ENCODE measurements around the gene OR10J1.

The OR10J1 gene

DNA sequence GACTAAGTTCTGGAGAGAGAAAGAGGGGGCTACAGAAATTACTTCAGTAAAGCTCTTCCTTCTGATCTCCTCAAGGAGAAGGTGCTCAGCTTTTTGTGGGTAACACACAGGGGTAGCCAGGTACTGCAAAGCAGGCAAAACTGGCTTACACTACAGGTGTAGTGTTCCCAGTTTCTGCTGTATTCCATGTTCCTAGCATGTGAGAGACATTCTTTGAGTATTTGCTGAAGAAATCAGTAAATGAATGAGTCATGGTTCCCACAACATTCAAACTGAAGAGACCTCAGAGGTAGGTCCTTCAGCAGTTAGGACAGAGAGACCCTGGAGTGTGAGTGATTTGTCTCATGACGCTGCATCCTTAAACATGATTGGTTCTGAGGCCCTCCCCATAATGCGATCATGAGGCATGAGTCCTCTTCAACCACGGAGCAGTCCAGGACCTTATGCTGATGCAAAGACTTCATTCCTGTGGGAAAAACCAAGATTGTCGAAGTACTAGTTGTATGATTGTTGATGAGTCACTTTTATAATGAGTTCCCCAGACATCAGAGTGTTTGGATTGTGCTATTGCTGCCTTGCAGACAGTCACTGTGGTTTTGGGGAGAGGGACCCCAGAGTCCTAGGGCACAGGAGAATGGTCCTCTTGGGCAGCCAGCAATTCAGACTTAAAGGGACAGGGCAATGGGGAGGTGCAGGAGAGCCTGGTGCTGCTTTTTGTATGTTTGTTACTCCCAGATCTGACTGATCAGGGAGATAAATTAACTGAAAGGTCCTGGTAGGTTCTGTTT lies 10.3 kb upstream of the OR10J1 start:
- peaks cover 11% of the 10 kb centered on the region for H3K27me3 Mint-ChIP-seq (ENCODE audit: low read depth, poor library complexity)
- DNase-seq = no peak
- no peak overlapping the region for H3K27ac Mint-ChIP-seq
- TF ChIP-seq, protein P1, sequence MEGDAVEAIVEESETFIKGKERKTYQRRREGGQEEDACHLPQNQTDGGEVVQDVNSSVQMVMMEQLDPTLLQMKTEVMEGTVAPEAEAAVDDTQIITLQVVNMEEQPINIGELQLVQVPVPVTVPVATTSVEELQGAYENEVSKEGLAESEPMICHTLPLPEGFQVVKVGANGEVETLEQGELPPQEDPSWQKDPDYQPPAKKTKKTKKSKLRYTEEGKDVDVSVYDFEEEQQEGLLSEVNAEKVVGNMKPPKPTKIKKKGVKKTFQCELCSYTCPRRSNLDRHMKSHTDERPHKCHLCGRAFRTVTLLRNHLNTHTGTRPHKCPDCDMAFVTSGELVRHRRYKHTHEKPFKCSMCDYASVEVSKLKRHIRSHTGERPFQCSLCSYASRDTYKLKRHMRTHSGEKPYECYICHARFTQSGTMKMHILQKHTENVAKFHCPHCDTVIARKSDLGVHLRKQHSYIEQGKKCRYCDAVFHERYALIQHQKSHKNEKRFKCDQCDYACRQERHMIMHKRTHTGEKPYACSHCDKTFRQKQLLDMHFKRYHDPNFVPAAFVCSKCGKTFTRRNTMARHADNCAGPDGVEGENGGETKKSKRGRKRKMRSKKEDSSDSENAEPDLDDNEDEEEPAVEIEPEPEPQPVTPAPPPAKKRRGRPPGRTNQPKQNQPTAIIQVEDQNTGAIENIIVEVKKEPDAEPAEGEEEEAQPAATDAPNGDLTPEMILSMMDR (IDR thresholded peaks at IDR 0.05) = no peak
- no peaks in the 10 kb centered on the region for H3K36me3 Mint-ChIP-seq (ENCODE audit: low read depth)
- no peaks in the 10 kb centered on the region for H3K4me1 Mint-ChIP-seq
- H3K4me3 Mint-ChIP-seq = no peak overlapping the region
- H3K9me3 Mint-ChIP-seq = peaks cover 27% of the 10 kb centered on the region

DNA sequence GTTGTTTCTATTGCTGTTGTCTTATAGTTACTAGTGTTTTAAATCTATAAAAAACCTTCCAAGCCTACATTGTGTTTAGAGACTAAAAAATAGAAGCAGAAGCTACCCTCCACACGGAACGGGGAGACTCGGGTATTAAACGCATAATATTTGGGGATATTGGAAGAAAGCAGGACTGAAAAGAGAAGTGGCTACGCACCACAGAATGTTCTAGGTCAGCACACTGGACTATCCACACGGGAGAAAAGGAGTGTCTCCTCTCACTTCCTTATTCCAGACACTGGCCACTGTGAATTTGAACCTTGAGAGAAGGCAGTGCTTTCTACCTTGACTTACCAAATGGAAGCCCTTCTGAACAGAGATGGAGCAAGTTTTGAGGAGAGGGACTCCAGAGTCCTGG lies 8.5 kb upstream of the OR10J1 start:
- no peak for DNase-seq
- Mint-ChIP-seq H3K27ac (no peak overlapping the region), H3K36me3 (ENCODE audit: low read depth) (no peaks in the 10 kb centered on the region), H3K9me3 (peaks cover 31% of the 10 kb centered on the region), H3K27me3 (ENCODE audit: low read depth, poor library complexity) (peaks cover 9% of the 10 kb centered on the region), H3K4me3 (no peak overlapping the region), H3K4me1 (no peaks in the 10 kb centered on the region)
- TF ChIP-seq, protein P1 (IDR thresholded peaks at IDR 0.05) = no peak

DNA sequence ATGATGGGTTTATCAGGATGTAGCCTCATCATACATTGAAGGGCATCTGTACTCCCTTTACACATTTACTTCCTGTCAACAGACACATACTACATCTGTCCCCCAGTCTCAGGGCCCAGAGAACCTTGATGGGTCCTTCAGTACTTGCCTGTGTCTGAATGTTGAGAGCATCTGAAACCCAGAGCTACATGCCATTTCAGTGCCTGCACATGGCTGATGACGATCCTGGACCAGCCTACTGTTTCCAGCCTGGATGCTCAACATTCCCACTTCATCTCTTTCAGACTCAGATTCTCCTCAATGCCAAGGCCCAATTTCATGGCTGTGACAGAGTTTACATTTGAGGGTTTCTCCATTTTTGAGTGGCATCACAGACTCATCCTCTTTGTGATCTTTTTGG lies 7.6 kb upstream of the OR10J1 start, which contains the start of gene OR10J4:
TSS of gene OR10J4 (plus strand) at position 301 of the 400 bp plus-strand sequence.
- Mint-ChIP-seq H3K27me3 (ENCODE audit: low read depth, poor library complexity) (peaks cover 9% of the 10 kb centered on the region), H3K4me3 (no peak within 1 kb of the TSS), H3K36me3 (ENCODE audit: low read depth) (no peaks in the 10 kb centered on the region), H3K27ac (no peak within 1 kb of the TSS), H3K9me3 (peaks cover 31% of the 10 kb centered on the region), H3K4me1 (no peaks in the 10 kb centered on the region)
- no peak for DNase-seq
- TF ChIP-seq, protein P1 (IDR thresholded peaks at IDR 0.05) = no peak

DNA sequence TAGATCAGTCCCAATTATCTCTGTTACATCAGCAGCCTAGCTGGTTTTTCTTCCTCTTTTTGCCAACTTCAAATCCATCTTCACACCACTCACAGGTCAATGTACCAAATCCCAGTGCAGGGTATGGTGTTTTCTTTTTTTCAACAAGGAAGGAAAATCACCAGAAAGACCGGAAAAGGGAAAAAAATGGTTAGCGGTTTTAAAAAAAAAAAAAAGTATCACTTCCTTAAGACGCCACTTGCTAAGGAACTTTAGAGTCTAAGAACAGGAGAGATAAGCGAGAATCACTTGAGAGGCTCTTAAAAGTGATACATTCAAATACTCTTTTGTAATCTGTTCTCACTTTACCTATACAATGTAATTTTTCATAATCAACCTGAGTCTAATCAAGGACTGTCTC lies 3.1 kb upstream of the OR10J1 start:
- Mint-ChIP-seq H3K4me1 (no peaks in the 10 kb centered on the region), H3K27ac (no peak overlapping the region), H3K36me3 (ENCODE audit: low read depth) (no peaks in the 10 kb centered on the region), H3K27me3 (ENCODE audit: low read depth, poor library complexity) (peaks cover 7% of the 10 kb centered on the region), H3K9me3 (peaks cover 32% of the 10 kb centered on the region), H3K4me3 (no peak overlapping the region)
- no peak for DNase-seq
- TF ChIP-seq, protein P1 (IDR thresholded peaks at IDR 0.05) = no peak

- DNase-seq = no peak
- no peak overlapping the region for H3K27ac Mint-ChIP-seq
- H3K36me3 Mint-ChIP-seq (ENCODE audit: low read depth) = no peaks in the 10 kb centered on the region
- peaks cover 11% of the 10 kb centered on the region for H3K27me3 Mint-ChIP-seq (ENCODE audit: low read depth, poor library complexity)
- TF ChIP-seq, protein P1 (IDR thresholded peaks at IDR 0.05) = no peak
- peaks cover 36% of the 10 kb centered on the region for H3K9me3 Mint-ChIP-seq
- no peaks in the 10 kb centered on the region for H3K4me1 Mint-ChIP-seq
- H3K4me3 Mint-ChIP-seq = no peak overlapping the region
Observed at GRCh38 chr1:159441360-159441759, 1.8 kb downstream of the OR10J1 start.

- Mint-ChIP-seq H3K36me3 (ENCODE audit: low read depth) (no peaks in the 10 kb centered on the region), H3K9me3 (peaks cover 44% of the 10 kb centered on the region), H3K27ac (no peak overlapping the region), H3K4me3 (no peak overlapping the region), H3K4me1 (no peaks in the 10 kb centered on the region), H3K27me3 (ENCODE audit: low read depth, poor library complexity) (peaks cover 11% of the 10 kb centered on the region)
- TF ChIP-seq, protein P1 (IDR thresholded peaks at IDR 0.05) = no peak
- DNase-seq = no peak
Observed at GRCh38 chr1:159442428-159442827, 2.9 kb downstream of the OR10J1 start.
